HG02943 (cell line): Measurements from ENCODE around the gene NAA20.

ENCODE experiments used
- ATAC-seq: cut with Tn5 transposase; IDR thresholded peaks from one replicate; pipeline ENCODE4 v1.9.1; 2021; ENCODE audit warnings: mild to moderate bottlenecking, low read depth, moderate library complexity; ENCODE audit not compliant: unreplicated experiment

NAA20 gene

GRCh38 chr20:20014659-20015058, 2.5 kb upstream of the NAA20 start:
- no peak for ATAC-seq

GRCh38 chr20:20017844-20018185, 653 bp downstream of the NAA20 start:
- ATAC-seq: no peak

- ATAC-seq: no peak
Measured at GRCh38 chr20:20018366-20018765, 1.2 kb downstream of the NAA20 start.

GRCh38 chr20:20019123-20019522, 2.0 kb downstream of the NAA20 start:
- ATAC-seq: no peak

- no peak for ATAC-seq
Measured at GRCh38 chr20:20020908-20021307, 3.7 kb downstream of the NAA20 start.

GRCh38 chr20:20021835-20022234, 4.7 kb downstream of the NAA20 start:
- no peak for ATAC-seq

- peak; percentile 71 for ATAC-seq
Measured at GRCh38 chr20:20022498-20022897, 5.3 kb downstream of the NAA20 start.

GRCh38 chr20:20023395-20023794, 6.2 kb downstream of the NAA20 start:
- ATAC-seq: no peak

- no peak for ATAC-seq
Measured at GRCh38 chr20:20024942-20025341, 7.8 kb downstream of the NAA20 start.

GRCh38 chr20:20027284-20027683, 10.1 kb downstream of the NAA20 start:
- no peak for ATAC-seq

- ATAC-seq: no peak
Measured at GRCh38 chr20:20031790-20032189, 14.6 kb downstream of the NAA20 start.

GRCh38 chr20:20034486-20034885, 17.3 kb downstream of the NAA20 start:
- no peak for ATAC-seq

GRCh38 chr20:20036756-20037155, 19.6 kb downstream of the NAA20 start:
- ATAC-seq: no peak

GRCh38 chr20:20037960-20038359, 20.8 kb downstream of the NAA20 start:
- no peak for ATAC-seq

- no peak for ATAC-seq
Measured at GRCh38 chr20:20038586-20038985, 21.4 kb downstream of the NAA20 start.

- no peak for ATAC-seq
Measured at GRCh38 chr20:20039752-20040387, 22.7 kb downstream of the NAA20 start.

- no peak for ATAC-seq
Measured at GRCh38 chr20:20051767-20052073, 34.6 kb downstream of the NAA20 start.

- ATAC-seq: peak; percentile 95
Measured at GRCh38 chr20:20052074-20052970, 35.2 kb downstream of the NAA20 start, which contains the start of the genes CFAP61 and CRNKL1. CFAP61 (plus strand) TSS chr20:20052532; CDS start chr20:20056654, 4,122 bp downstream. CRNKL1 (minus strand) TSS chr20:20052466; CDS start chr20:20052342, 124 bp downstream.

GRCh38 chr20:20060234-20060998, 43.3 kb downstream of the NAA20 start:
- no peak for ATAC-seq

- no peak for ATAC-seq
Measured at GRCh38 chr20:20063941-20064702, 47.0 kb downstream of the NAA20 start.
